DOHH2 (cell line): ENCODE data around the gene CNOT3.

Experiments used
- CTCF ChIP-seq: fragments of 200-600 bp; sonication (generic); IDR thresholded peaks from one replicate; pipeline ENCODE4 v1.5.1; 2014; ENCODE audit warnings: antibody characterized with exemption, mild to moderate bottlenecking, low read depth, low read length; ENCODE audit not compliant: poor library complexity, severe bottlenecking
- EZH2phosphoT487 ChIP-seq: fragments of 200-600 bp; sonication (generic); IDR thresholded peaks from 2 replicates; pipeline ENCODE4 v1.6.1; 2017; ENCODE audit warnings: borderline replicate concordance, mild to moderate bottlenecking, antibody characterized with exemption, low read length, moderate library complexity, mixed read lengths

DNA sequence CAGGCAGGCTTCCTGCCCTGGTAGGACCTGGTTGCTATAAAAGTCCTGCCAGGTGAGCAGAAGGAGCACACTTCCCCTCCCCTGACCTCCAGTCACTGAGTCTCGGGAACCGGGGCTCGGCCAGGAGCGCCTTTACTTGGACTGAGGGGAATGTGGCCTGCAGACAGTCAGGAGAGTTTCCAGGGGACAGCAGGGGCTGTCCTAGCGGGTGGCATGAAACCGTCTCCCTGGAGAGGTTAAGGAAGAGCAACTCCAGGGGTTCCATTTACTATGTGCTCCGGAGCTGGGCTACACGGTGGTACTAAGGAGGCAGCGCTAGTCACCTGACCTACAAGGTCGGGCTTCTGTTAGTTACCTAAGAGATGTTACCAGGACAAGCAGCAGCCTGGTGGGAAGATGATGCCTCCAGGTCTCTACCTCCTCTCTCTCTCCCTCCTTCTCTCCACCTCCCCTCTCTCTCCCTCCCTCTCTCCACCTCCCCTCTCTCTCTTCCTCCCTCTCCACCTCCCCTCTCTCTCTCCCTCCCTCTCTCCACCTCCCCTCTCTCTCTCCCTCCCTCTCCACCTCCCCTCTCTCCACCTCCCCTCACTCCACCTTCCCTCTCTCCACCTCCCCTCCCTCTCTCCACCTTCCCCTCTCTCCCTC lies 4.1 kb upstream of the CNOT3 start:
- TF ChIP-seq CTCF: no peak
- TF ChIP-seq EZH2phosphoT487: no peak
